H1 (cell line): ENCODE data around the gene FBXO38. TPM values are rescaled to one million over a fixed set of nuclear protein-coding genes. Genes with fewer than 3 reads are reported as not detected.

ENCODE experiments used
- CBX5 ChIP-seq: fragments of 300-800, 300-1000 bp; sonication (generic); IDR thresholded peaks from 2 replicates; pipeline ENCODE4 v1.7.1; 2016; ENCODE audit warnings: antibody characterized with exemption, low read length, low read depth
- CEBPB ChIP-seq: IDR thresholded peaks from 2 replicates; pipeline ENCODE4 v1.6.1; 2012; ENCODE audit warnings: low read depth, low read length
- CHD2 ChIP-seq: IDR thresholded peaks from 2 replicates; pipeline ENCODE4 v1.6.1; 2012; ENCODE audit warnings: low read length, improper control_type of control experiment
- CREB1 ChIP-seq: IDR thresholded peaks from 2 replicates; pipeline ENCODE4 v1.6.1; 2012; ENCODE audit warnings: inconsistent platforms
- GABPA ChIP-seq: IDR thresholded peaks from 2 replicates; pipeline ENCODE4 v1.6.1; 2011; ENCODE audit warnings: mild to moderate bottlenecking, low read length, moderate library complexity, borderline replicate concordance; ENCODE audit not compliant: insufficient read depth
- GTF2F1 ChIP-seq: IDR thresholded peaks from 2 replicates; pipeline ENCODE4 v1.6.1; 2012; ENCODE audit warnings: low read depth, low read length, improper control_type of control experiment, borderline replicate concordance
- HDAC6 ChIP-seq: IDR thresholded peaks from one replicate; pipeline ENCODE4 v1.7.1; 2012; ENCODE audit warnings: low read depth, mild to moderate bottlenecking, inconsistent platforms, low read length, moderate library complexity
- JUN ChIP-seq: IDR thresholded peaks from 2 replicates; pipeline ENCODE4 v1.6.1; 2011; ENCODE audit warnings: low read depth, mild to moderate bottlenecking, improper control_type of control experiment, low read length
- KDM1A ChIP-seq: fragments of 200-600, 300-600 bp; sonication (generic); IDR thresholded peaks from 2 replicates; pipeline ENCODE4 v1.7.1; 2016; ENCODE audit warnings: mild to moderate bottlenecking, low read length, borderline replicate concordance
- KDM5A ChIP-seq: fragments of 200-600 bp; IDR thresholded peaks from 2 replicates; pipeline ENCODE4 v1.7.1; 2012; ENCODE audit warnings: mild to moderate bottlenecking, low read length, inconsistent platforms, mixed read lengths
- MAFK ChIP-seq: IDR thresholded peaks from 2 replicates; pipeline ENCODE4 v1.6.1; 2012; ENCODE audit warnings: low read depth, mild to moderate bottlenecking, improper control_type of control experiment, low read length
- NANOG ChIP-seq: IDR thresholded peaks from 2 replicates; pipeline ENCODE4 v1.6.1; 2011; ENCODE audit warnings: low read length, low read depth, mild to moderate bottlenecking, inconsistent platforms; ENCODE audit not compliant: insufficient read depth, poor library complexity, severe bottlenecking
- PHF8 ChIP-seq: fragments of 200-600 bp; sonication (generic); conservative IDR thresholded peaks from 2 replicates; pipeline ENCODE4 v1.7.1; 2012; ENCODE audit warnings: low read depth, mild to moderate bottlenecking, inconsistent platforms, low read length, moderate library complexity
- POU5F1 ChIP-seq: IDR thresholded peaks from 2 replicates; pipeline ENCODE4 v1.6.1; 2011; ENCODE audit warnings: low read depth, mild to moderate bottlenecking, low read length, moderate library complexity
- RBBP5 ChIP-seq: IDR thresholded peaks from 2 replicates; pipeline ENCODE4 v1.7.1; 2012; ENCODE audit warnings: low read depth, mild to moderate bottlenecking, inconsistent platforms, low read length, moderate library complexity, borderline replicate concordance
- RNF2 ChIP-seq: fragments of 200-900, 300-1000 bp; sonication (generic); IDR thresholded peaks from 2 replicates; pipeline ENCODE4 v1.7.1; 2016; ENCODE audit warnings: borderline replicate concordance, low read depth, mild to moderate bottlenecking, antibody characterized with exemption, low read length; ENCODE audit not compliant: poor library complexity, severe bottlenecking; ENCODE audit errors: missing control alignments
- RXRA ChIP-seq: IDR thresholded peaks from 2 replicates; pipeline ENCODE4 v1.6.1; 2011; ENCODE audit warnings: low read depth, mild to moderate bottlenecking, low read length, moderate library complexity; ENCODE audit not compliant: insufficient read depth
- SP2 ChIP-seq: IDR thresholded peaks from 2 replicates; pipeline ENCODE4 v1.6.1; 2012; ENCODE audit warnings: mild to moderate bottlenecking, low read length, inconsistent platforms
- TAF7 ChIP-seq: optimal IDR thresholded peaks from 2 replicates; pipeline ENCODE3; 2011; ENCODE audit warnings: low read depth, mild to moderate bottlenecking, inconsistent platforms, low read length, moderate library complexity, borderline replicate concordance
- YY1 ChIP-seq: IDR thresholded peaks from 2 replicates; pipeline ENCODE4 v1.6.1; 2011; ENCODE audit warnings: low read depth, mild to moderate bottlenecking, low read length
- ZNF274 ChIP-seq: IDR thresholded peaks from 2 replicates; pipeline ENCODE4 v1.7.0; 2012; ENCODE audit warnings: low read length, borderline replicate concordance; ENCODE audit errors: extremely low read depth
- polyA plus RNA-seq, 7 experiments: library from polyadenylated mRNA; depleted of rRNA in 3 of 7; stranded (reverse) in 5 of 7; unstranded in 2 of 7; fragments of >200 nt in 5 of 7; fragments of 200-250 nt in 2 of 7; gene quantifications; 1 replicate in 5 of 7; 2 replicates in 1 of 7; 4 replicates in 1 of 7; pipeline versions ENCODE4 v1.2.1 to v1.2.3, GENCODE V29; 2011 to 2013; ENCODE audit warnings: missing spikeins in 2 of 7, mixed read lengths in 2 of 7
- total RNA-seq: library from RNA; stranded (reverse); fragmentation: NEBNext Ultra II Directional; extraction: Animal tissue kit (Norgen Biotek cat#: 25700); gene quantifications from 2 replicates; pipeline ENCODE4 v1.2.1, GENCODE V29; 2021
- TF ChIP-seq, protein P1 (sequence below): IDR thresholded peaks from 2 replicates; pipeline ENCODE4 v1.6.1; 2012; ENCODE audit warnings: inconsistent platforms
- TF ChIP-seq, protein P2 (sequence below): IDR thresholded peaks from 2 replicates; pipeline ENCODE4 v1.6.1; 2011; ENCODE audit warnings: low read length, improper control_type of control experiment

FBXO38 gene
- total and polyA plus RNA-seq, 2 of the 8 experiments (the other 6 are each of a cell fraction or from before 2014, with no cell fraction given) = 9.1 to 34.3 TPM

DNA sequence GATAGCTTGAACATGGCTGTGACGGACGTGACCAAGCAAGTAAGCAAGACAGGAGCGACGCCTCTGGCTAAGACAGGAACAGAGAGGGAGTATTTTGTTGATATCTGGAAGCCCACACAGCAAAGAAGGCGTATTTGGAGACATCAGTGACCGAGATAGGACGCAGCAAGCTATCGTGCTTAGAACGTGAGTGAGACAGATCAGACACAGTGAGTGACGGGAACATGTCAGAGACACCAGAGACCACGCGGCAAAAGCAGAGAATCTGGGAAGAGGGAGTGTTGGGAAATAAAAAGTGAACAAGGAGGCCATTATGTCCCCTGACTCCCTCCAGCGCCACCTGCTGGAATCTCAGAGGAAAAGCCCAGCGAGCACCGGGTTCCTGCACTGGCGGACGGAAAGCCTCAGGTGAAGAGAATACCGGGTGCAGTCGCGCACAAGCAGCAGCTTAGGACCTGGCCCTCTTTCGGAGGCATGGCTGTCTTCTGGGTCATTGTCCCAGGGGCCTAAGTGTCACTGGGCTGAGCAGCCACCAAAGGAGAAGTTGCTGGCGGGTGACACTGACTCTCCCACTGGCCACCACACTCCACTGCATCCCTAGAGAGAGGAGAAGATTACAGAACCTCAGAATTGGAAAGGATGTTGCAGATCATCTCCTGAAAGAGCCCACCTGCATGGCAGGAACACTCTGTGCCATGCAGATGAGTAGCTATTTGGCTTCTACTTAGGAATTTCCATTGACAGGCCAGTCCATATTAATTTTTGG, 99.1 kb downstream of the FBXO38 start (continued):
- TF ChIP-seq RNF2 = no peak
- no peak for TF ChIP-seq CBX5
- no peak for TF ChIP-seq CHD2
- no peak for TF ChIP-seq GTF2F1
- no peak for TF ChIP-seq NANOG
- TF ChIP-seq ZNF274 = no peak
- TF ChIP-seq TAF7 = no peak
- no peak for TF ChIP-seq HDAC6
- TF ChIP-seq JUN = no peak
- TF ChIP-seq, protein P1, sequence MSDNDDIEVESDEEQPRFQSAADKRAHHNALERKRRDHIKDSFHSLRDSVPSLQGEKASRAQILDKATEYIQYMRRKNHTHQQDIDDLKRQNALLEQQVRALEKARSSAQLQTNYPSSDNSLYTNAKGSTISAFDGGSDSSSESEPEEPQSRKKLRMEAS = peak; percentile 76
- TF ChIP-seq KDM1A = peak; percentile 90
- no peak for TF ChIP-seq SP2
- TF ChIP-seq CEBPB = 0 out of 2 replicates have a peak, but pooled peaks have one; percentile 37
- no peak for TF ChIP-seq RXRA
- TF ChIP-seq, protein P2, sequence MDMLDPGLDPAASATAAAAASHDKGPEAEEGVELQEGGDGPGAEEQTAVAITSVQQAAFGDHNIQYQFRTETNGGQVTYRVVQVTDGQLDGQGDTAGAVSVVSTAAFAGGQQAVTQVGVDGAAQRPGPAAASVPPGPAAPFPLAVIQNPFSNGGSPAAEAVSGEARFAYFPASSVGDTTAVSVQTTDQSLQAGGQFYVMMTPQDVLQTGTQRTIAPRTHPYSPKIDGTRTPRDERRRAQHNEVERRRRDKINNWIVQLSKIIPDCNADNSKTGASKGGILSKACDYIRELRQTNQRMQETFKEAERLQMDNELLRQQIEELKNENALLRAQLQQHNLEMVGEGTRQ = no peak
- no peak for TF ChIP-seq MAFK
- TF ChIP-seq POU5F1 = no peak
- TF ChIP-seq GABPA = no peak
- TF ChIP-seq CREB1 = no peak; the same call in 1 of the 2 replicates
- peak; percentile 91 for TF ChIP-seq YY1
- TF ChIP-seq PHF8 = no peak
- TF ChIP-seq KDM5A = no peak
- TF ChIP-seq RBBP5 = no peak
